HUES64 (cell line): ENCODE data around the gene ARHGEF7.

Experiments used
- H3K27ac ChIP-seq: 2 replicates; pipeline ENCODE4 v1.7.0; 2013; ENCODE audit warnings: low read depth, low read length, inconsistent platforms
- H3K27me3 ChIP-seq: 2 replicates; pipeline ENCODE4 v1.6.1; 2013; ENCODE audit warnings: mild to moderate bottlenecking, low read length; ENCODE audit not compliant: insufficient read depth
- H3K36me3 ChIP-seq: 2 replicates; pipeline ENCODE4 v1.6.1; 2013; ENCODE audit warnings: mild to moderate bottlenecking, low read length; ENCODE audit not compliant: insufficient read depth
- H3K4me1 ChIP-seq: 2 replicates; pipeline ENCODE4 v1.6.1; 2013; ENCODE audit warnings: mild to moderate bottlenecking, low read length, moderate library complexity; ENCODE audit not compliant: insufficient read depth
- H3K4me3 ChIP-seq: 2 replicates; pipeline ENCODE4 v1.5.1; 2013; ENCODE audit warnings: mild to moderate bottlenecking, low read length, moderate library complexity
- H3K9ac ChIP-seq: 2 replicates; pipeline ENCODE4 v1.6.1; 2013; ENCODE audit warnings: mild to moderate bottlenecking, low read depth, low read length
- H3K9me3 ChIP-seq: 2 replicates; pipeline ENCODE4 v1.6.1; 2013; ENCODE audit warnings: low read depth, low read length; ENCODE audit not compliant: insufficient read depth
- WGBS: fragments of 150-250, 120-280 bp; methylation state at CpG from one replicate; pipeline ENCODE4 v1.1.7; 2013; ENCODE audit warnings: missing lambda C conversion rate; 5-methylcytosine and 5-hydroxymethylcytosine counted together

Gene ARHGEF7

DNA sequence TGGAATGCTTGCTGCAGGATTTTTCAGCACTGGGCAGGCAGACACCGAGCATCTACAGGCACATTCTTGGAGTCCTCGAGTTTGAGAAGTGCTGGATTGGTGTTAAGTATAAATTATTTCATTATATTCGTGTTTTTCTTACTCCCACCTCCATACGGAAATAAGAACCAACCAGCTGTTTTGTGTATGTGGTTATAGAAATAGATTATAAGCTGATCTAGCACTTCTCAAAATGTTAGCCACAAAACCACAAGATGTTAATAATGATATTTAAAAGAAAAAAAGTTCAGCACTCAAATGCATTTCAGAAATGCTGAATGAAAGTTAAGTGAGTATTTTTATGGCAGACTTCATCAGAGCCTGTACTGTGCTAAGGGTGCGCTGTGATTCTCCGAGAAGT lies 181.3 kb downstream of the ARHGEF7 start:
- 92% methylated on average over 3 of the region's 6 CpGs for WGBS
- no peak overlapping the region for H3K9ac ChIP-seq
- H3K4me1 ChIP-seq, result no peaks in the 10 kb centered on the region
- H3K4me3 ChIP-seq, result no peak overlapping the region
- H3K27ac ChIP-seq, result no peak overlapping the region
- peaks cover 51% of the 10 kb centered on the region for H3K36me3 ChIP-seq
- H3K9me3 ChIP-seq, result no peaks in the 10 kb centered on the region
- no peaks in the 10 kb centered on the region for H3K27me3 ChIP-seq

DNA sequence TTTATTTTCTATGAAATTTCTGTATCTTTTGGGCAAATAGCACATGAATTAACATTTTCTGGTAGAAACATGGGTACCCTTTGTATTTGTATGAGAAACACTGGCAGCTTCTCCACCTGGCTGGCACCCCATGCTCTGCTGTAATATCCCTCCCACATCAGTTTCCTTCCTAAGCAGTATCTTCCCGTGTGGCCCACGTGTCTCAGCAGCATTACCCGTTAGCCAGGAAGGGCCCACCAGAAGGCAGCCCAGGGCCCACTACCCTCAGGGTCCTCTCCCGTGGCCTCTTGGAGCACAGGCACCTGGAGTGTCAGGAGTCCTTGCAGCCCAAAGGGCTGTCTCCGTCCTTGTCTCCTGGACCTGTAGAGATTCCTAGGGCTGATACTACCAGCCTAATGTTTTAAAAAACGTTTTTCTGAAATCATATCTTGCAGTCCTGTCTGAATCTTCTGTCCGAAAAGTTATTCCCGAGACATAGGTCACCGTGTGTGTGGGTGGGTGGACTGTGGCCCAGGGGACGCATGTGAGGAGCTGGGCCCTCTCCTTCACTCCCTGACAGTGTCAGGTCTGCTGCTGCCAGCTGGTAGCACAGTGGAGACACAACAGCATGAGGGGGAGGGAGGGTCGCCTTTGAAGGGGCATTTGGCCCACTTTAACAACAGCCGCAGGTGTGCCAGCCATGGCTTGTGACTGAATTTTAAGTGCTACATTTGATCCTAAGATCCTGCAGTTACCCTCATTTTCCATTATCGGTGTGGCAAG lies 183.3 kb downstream of the ARHGEF7 start:
- H3K9me3 ChIP-seq, result no peaks in the 10 kb centered on the region
- no peak overlapping the region for H3K4me3 ChIP-seq
- H3K27me3 ChIP-seq, result no peaks in the 10 kb centered on the region
- WGBS, result 95% methylated on average over 13 of the region's 13 CpGs
- H3K4me1 ChIP-seq, result no peaks in the 10 kb centered on the region
- H3K27ac ChIP-seq, result no peak overlapping the region
- peaks cover 52% of the 10 kb centered on the region for H3K36me3 ChIP-seq
- H3K9ac ChIP-seq, result no peak overlapping the region

DNA sequence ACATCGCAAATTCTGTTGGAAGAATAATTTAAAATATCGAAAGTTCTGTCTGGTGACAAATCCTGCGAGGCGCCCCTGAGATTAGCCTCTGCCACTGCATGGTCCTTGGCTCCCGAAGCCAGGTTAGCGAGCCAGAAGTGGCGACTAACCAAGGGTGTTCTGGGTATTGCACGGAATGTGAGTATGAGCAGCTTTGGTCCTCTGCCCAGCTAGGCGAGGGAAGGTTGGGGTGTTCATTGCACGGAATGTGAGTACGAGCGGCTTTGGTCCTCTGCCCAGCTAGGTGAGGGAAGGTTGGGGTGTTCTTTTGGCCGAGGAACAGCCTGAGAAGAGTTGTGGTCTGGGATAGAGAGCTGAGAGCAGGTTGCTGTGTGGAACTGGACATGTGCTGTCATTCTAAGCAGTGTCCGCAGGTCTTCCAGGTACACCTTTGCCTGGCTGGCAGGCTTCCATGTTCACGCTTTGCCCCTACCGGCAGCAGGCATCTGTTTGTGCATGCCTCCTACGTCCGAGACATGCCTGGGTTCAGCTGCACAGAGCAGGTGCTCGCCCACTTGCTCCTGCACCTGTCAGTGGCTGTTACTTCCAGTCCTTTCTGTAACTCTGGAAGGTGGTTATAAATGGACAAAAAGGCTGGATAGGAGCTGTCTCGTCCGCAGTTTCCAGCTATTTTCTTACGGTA lies 187.1 kb downstream of the ARHGEF7 start:
- Histone ChIP-seq H3K27me3 (no peaks in the 10 kb centered on the region), H3K9me3 (0 out of 2 replicates have a peak, but pooled peaks cover 4% of the 10 kb centered on the region), H3K4me3 (no peak overlapping the region), H3K36me3 (peaks cover 73% of the 10 kb centered on the region), H3K4me1 (no peaks in the 10 kb centered on the region), H3K27ac (no peak overlapping the region), H3K9ac (no peak overlapping the region)
- 93% methylated on average over 22 of the region's 22 CpGs for WGBS

DNA sequence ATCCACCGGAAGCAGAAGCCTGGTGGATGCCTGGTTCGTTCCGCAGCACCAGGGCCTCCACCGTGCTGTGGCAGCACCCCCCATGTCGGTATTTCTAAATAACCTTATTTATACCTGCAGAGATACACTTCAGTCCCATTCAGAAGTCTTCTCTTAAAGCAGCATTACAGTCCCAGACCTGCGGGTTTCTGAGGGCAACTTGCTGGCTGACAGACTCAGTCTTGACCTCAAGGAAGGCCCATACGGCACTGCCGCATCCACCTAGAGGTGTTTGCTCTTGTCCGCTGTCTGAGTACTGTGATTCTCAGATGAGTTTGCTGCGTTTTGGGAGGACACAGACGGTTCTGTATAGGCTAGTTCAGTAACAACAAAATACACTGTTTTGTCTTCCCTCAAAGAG lies 188.4 kb downstream of the ARHGEF7 start:
- H3K36me3 ChIP-seq, result peaks cover 80% of the 10 kb centered on the region

DNA sequence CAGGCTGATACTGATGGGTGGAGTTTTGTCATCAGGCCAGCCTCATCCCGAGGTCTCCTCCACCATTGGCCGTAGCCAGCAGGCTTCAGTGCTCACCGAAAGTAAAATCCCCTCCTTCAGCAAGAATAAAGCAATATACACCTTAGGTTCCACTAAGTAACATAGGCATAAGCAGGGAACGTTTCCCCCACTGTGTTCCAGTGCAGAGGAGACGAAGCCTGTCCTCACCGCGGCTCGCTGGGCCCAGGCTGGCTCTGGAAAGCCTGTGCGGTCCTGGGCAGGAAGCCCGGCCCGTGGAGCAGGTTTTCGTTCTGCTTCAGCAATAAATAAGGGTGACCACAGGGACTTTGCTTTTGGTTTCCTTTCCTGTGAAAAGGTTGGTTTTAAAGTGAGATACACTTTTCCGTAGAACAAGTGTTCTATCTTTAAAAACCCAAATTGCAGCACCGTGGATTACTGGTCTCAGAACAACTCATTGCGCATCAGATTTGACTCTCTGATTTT lies 189.0 kb downstream of the ARHGEF7 start:
- Histone ChIP-seq H3K36me3 (peaks cover 80% of the 10 kb centered on the region), H3K9ac (no peak overlapping the region), H3K4me1 (no peaks in the 10 kb centered on the region), H3K4me3 (no peak overlapping the region), H3K27ac (no peak overlapping the region), H3K9me3 (0 out of 2 replicates have a peak, but pooled peaks cover 4% of the 10 kb centered on the region), H3K27me3 (no peaks in the 10 kb centered on the region)
- WGBS, result 96% methylated on average over 15 of the region's 15 CpGs

More for the DNA sequence above, 188.4 kb downstream of the ARHGEF7 start:
- 97% methylated on average over 11 of the region's 11 CpGs for WGBS
- no peak overlapping the region for H3K4me3 ChIP-seq
- H3K27me3 ChIP-seq, result no peaks in the 10 kb centered on the region
- 0 out of 2 replicates have a peak, but pooled peaks cover 4% of the 10 kb centered on the region for H3K9me3 ChIP-seq
- no peak overlapping the region for H3K27ac ChIP-seq
- no peaks in the 10 kb centered on the region for H3K4me1 ChIP-seq
- H3K9ac ChIP-seq, result no peak overlapping the region

DNA sequence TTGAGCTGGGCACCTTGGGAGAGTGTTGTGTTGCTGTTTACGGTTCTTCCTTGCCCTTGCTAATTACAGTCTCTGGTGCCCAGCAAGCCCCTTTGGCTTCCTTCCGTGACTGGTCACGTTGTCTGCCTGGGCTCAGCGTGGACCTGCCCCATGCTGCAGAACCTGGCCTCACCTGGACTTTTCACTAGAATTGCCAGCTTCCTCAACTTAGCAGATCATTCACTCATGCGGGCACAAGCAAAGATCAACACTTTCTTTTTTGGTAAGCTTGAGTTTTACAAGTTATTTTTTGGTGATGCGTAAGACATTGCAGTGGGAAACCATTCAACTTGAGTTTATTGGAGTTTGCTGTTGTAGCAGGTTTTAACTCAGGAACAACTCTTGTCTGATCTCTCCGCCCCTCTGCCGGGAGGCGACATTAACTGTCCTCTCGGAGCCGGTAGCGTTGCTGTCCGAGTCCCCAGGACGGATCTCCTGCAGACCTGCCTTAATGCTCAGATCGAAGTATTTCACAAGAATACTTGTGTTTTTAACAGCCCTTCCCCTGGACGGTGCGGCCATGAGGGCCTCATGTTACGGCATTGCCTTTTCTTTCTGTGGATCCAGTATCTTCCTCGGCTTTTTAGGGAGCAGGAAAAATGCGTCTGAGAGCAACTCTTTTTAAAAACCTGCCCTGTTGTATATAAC lies 189.6 kb downstream of the ARHGEF7 start:
- H3K27me3 ChIP-seq, result no peaks in the 10 kb centered on the region
- no peaks in the 10 kb centered on the region for H3K4me1 ChIP-seq
- 0 out of 2 replicates have a peak, but pooled peaks cover 4% of the 10 kb centered on the region for H3K9me3 ChIP-seq
- no peak overlapping the region for H3K4me3 ChIP-seq
- no peak overlapping the region for H3K27ac ChIP-seq
- H3K9ac ChIP-seq, result no peak overlapping the region
- 95% methylated on average over 20 of the region's 20 CpGs for WGBS
- H3K36me3 ChIP-seq, result peaks cover 80% of the 10 kb centered on the region

DNA sequence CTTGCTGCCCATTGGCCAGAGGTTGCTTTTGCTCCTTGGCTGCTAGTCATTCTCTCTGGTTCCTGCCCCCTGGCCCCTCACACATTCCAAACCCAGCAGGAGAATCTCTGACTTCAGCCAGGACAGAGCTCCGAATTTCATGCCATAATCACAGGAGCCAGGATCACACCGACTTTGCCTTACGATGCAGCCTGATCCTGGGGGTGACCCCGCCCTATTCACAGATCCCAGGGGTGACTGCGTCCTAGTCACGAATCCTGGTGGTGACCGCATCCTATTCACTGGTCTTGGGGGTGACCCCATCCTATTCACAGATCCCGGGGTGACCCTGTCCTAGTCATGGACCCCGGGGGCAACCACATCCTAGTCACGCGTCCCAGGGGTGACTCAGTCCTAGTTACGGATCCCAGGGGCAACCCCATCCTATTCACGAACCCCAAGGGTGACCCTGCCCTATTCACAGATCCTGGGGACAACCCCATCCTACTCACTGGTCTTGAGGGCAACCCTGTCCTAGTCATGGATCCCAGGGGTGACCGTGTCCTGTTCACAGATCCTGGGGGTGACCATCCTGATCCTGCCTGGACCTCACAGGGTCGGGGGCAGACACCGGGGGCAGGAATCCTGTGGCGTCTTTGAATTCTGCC lies 198.0 kb downstream of the ARHGEF7 start:
- Histone ChIP-seq H3K27ac (no peak overlapping the region), H3K36me3 (peaks cover 6% of the 10 kb centered on the region), H3K4me1 (no peaks in the 10 kb centered on the region), H3K27me3 (no peaks in the 10 kb centered on the region), H3K9ac (no peak overlapping the region), H3K4me3 (no peak overlapping the region), H3K9me3 (peaks cover 15% of the 10 kb centered on the region; the same call in 1 of the 2 replicates)
- 96% methylated on average over 17 of the region's 17 CpGs for WGBS

DNA sequence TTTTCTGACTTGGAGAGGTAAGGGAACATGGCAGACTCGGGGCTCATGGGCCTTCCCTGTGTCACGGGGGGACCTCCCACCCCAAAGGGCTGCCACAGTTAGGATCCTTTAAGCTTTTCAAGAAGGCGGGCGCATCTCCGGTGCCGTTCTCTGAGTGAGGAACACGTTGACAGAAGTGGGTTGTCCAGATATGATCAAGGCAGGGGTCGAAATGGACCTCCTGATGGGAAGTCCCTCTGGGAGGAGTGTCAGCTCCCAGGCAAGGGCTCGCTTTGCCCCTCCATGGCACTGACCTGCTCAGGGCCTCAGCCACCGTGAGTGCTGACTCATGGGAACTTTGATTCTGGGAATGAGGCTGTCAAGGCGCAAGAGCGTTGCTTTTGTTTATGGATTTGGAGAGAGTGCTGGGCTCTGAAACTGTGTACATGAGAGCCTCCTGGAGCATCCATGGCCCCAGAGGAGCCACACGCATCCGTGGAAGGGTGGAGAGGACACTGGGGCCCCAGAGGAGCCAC lies 198.9 kb downstream of the ARHGEF7 start:
- Histone ChIP-seq H3K4me1 (no peaks in the 10 kb centered on the region), H3K36me3 (peaks cover 3% of the 10 kb centered on the region; the same call in 1 of the 2 replicates), H3K27me3 (no peaks in the 10 kb centered on the region), H3K4me3 (no peak overlapping the region), H3K9ac (no peak overlapping the region), H3K27ac (no peak overlapping the region), H3K9me3 (peaks cover 15% of the 10 kb centered on the region; the same call in 1 of the 2 replicates)
- 94% methylated on average over 14 of the region's 14 CpGs for WGBS

DNA sequence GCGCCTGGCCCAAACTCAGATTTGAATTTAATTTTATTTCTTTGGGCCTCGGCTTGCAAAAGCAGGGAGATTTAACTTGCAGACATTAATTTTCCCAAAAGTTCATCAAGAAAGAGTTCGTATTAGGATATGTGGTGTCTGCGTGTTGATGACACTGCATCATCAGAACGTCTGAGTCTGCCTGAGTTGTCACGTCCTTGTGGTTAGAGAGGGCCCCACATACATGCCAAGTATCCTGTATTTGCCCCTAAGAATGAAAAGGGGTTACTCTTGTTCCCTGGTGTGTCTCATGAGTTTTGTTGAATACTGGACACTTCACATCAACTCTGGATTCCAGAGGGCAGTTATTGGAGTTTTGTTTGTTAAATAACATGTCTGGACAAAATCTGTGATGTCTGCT lies 199.7 kb downstream of the ARHGEF7 start:
- Histone ChIP-seq H3K9me3 (peaks cover 15% of the 10 kb centered on the region; the same call in 1 of the 2 replicates), H3K27ac (no peak overlapping the region), H3K9ac (no peak overlapping the region), H3K27me3 (no peaks in the 10 kb centered on the region), H3K4me1 (no peaks in the 10 kb centered on the region), H3K36me3 (peaks cover 3% of the 10 kb centered on the region; the same call in 1 of the 2 replicates), H3K4me3 (no peak overlapping the region)
- WGBS, result 93% methylated on average over 6 of the region's 6 CpGs

DNA sequence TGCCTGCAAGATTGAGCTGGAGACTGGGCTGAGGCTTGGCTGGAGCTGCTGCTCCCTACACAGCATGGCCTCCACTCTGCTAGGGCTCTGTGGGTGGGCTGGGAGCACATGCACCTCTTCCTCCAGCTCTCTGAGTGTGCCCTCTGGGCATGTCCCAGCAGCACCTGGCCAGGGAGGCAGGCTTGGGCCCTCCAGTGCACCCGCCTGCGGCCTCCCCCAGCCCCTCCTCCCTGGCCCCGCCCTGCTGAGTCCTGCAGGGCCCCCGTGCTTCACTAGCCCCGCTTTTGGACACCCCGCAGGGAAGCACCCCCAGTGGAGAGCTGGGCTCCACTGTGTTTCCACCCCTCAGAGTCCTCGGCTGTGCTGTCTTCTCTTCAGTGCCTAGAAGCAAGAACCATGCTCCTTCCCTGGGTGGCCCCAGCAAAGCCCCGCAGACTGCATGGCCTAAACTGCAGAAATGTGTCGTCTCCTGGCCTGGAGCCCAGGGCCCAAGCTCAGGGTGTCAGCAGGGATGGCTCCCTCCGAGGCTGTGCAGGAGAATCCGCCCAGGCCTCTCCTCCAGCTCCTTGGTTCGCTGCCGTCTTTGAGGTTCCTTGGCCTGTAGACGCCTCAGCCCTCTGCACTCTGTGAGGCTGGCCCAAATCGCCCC lies 200.4 kb downstream of the ARHGEF7 start:
- WGBS, result 91% methylated on average over 15 of the region's 15 CpGs
- no peaks in the 10 kb centered on the region for H3K4me1 ChIP-seq
- H3K9ac ChIP-seq, result no peak overlapping the region
- no peak overlapping the region for H3K4me3 ChIP-seq
- peaks cover 3% of the 10 kb centered on the region; the same call in 1 of the 2 replicates for H3K36me3 ChIP-seq
- peaks cover 11% of the 10 kb centered on the region; the same call in 1 of the 2 replicates for H3K9me3 ChIP-seq
- H3K27me3 ChIP-seq, result no peaks in the 10 kb centered on the region
- H3K27ac ChIP-seq, result no peak overlapping the region
